ENCODE data around the gene HHAT.

DNA sequence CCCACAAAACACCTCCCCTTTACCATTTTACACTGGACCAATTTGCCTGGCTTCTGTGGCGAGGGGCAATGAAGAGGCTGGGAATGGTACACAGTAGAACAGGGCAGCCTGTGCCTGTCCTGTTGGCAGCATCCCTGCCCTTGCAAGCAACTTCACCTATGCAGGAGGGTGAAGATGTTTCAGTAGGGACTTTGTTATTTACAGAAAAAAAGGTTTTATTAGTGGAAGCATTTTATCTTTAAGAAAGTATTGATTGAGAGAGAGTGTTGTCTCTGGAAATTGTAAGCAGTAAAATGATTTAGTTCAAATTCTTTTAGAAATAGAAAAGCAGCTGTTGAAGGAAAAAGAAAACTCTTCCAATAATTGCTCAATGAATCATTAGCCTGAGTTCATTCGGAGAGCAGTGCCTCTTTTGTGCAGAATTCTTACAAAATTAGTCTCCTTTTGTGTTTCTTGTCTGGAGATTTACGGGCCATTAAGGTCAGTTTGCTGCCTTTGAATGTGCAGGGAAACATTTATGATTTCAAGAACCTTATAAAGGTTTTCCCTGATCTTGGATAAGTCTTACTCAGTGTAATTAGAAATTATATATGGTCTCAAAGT is 49.1 kb downstream of the HHAT start:
- no peak for TF ChIP-seq REL (CRISPR knock-in tag; conservative IDR thresholded peaks at IDR 0.05)
- TF ChIP-seq ZNF282 (IDR thresholded peaks at IDR 0.05; ENCODE audit: partially characterized antibody) = no peak
- TF ChIP-seq, protein P1, sequence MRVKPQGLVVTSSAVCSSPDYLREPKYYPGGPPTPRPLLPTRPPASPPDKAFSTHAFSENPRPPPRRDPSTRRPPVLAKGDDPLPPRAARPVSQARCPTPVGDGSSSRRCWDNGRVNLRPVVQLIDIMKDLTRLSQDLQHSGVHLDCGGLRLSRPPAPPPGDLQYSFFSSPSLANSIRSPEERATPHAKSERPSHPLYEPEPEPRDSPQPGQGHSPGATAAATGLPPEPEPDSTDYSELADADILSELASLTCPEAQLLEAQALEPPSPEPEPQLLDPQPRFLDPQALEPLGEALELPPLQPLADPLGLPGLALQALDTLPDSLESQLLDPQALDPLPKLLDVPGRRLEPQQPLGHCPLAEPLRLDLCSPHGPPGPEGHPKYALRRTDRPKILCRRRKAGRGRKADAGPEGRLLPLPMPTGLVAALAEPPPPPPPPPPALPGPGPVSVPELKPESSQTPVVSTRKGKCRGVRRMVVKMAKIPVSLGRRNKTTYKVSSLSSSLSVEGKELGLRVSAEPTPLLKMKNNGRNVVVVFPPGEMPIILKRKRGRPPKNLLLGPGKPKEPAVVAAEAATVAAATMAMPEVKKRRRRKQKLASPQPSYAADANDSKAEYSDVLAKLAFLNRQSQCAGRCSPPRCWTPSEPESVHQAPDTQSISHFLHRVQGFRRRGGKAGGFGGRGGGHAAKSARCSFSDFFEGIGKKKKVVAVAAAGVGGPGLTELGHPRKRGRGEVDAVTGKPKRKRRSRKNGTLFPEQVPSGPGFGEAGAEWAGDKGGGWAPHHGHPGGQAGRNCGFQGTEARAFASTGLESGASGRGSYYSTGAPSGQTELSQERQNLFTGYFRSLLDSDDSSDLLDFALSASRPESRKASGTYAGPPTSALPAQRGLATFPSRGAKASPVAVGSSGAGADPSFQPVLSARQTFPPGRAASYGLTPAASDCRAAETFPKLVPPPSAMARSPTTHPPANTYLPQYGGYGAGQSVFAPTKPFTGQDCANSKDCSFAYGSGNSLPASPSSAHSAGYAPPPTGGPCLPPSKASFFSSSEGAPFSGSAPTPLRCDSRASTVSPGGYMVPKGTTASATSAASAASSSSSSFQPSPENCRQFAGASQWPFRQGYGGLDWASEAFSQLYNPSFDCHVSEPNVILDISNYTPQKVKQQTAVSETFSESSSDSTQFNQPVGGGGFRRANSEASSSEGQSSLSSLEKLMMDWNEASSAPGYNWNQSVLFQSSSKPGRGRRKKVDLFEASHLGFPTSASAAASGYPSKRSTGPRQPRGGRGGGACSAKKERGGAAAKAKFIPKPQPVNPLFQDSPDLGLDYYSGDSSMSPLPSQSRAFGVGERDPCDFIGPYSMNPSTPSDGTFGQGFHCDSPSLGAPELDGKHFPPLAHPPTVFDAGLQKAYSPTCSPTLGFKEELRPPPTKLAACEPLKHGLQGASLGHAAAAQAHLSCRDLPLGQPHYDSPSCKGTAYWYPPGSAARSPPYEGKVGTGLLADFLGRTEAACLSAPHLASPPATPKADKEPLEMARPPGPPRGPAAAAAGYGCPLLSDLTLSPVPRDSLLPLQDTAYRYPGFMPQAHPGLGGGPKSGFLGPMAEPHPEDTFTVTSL (CRISPR knock-in tag; IDR thresholded peaks at IDR 0.05; ENCODE audit: borderline replicate concordance) = no peak
- TF ChIP-seq FOSL1 (CRISPR knock-in tag; IDR thresholded peaks at IDR 0.05; ENCODE audit: borderline replicate concordance) = no peak
